A673 (cell line): ENCODE measurements around the gene CTSW. TPM values are rescaled to one million over a fixed set of nuclear protein-coding genes. Genes with fewer than 3 reads are reported as not detected.

ENCODE experiments used
- BruUV-seq: library from RNA; stranded (reverse); fragments of 400-500 nt; replicated peaks from 2 replicates; lab custom pipeline; 2021; lab: Mats Ljungman, UMichigan
- CTCF ChIA-PET: fragments of 300-600 bp; sonication (Branson Sonifier 250); formaldehyde crosslinking; loops from one replicate; lab custom pipeline; 2022; ENCODE audit warnings: antibody characterized with exemption; lab: Charles Lee
- POLR2A ChIA-PET: fragments of 300-600 bp; sonication (Branson Sonifier 250); formaldehyde crosslinking; loops from one replicate; lab custom pipeline; 2022; ENCODE audit warnings: antibody characterized with exemption; ENCODE audit not compliant: low non-redundant PET; lab: Charles Lee
- DNase-seq: peaks from one replicate; pipeline ENCODE4 v3.0.0-alpha.2; 2015; ENCODE audit warnings: low spot score
- H3K27ac ChIP-seq: fragments of 200-600 bp; sonication (generic); 2 replicates; pipeline ENCODE4 v1.5.1; 2016; ENCODE audit warnings: mixed run types, low read depth, mild to moderate bottlenecking, mixed read lengths, antibody characterized with exemption, low read length; ENCODE audit not compliant: poor library complexity, severe bottlenecking
- H3K27me3 ChIP-seq: fragments of 200-600 bp; sonication (generic); replicated peaks from 2 replicates; pipeline ENCODE4 v1.6.1; 2017; ENCODE audit warnings: mixed run types, low read depth, mild to moderate bottlenecking, mixed read lengths, antibody characterized with exemption, low read length; ENCODE audit not compliant: insufficient read depth, poor library complexity
- H3K36me3 ChIP-seq: fragments of 200-600 bp; sonication (generic); 2 replicates; pipeline ENCODE4 v1.6.1; 2016; ENCODE audit warnings: mixed run types, mild to moderate bottlenecking, mixed read lengths, antibody characterized with exemption, low read length; ENCODE audit not compliant: insufficient read depth, poor library complexity, severe bottlenecking
- H3K4me1 ChIP-seq: fragments of 200-600 bp; sonication (generic); 2 replicates; pipeline ENCODE4 v1.6.1; 2017; ENCODE audit warnings: mixed run types, mild to moderate bottlenecking, mixed read lengths, antibody characterized with exemption, low read length; ENCODE audit not compliant: insufficient read depth, poor library complexity, severe bottlenecking
- H3K4me3 ChIP-seq: fragments of 200-600 bp; sonication (generic); 2 replicates; pipeline ENCODE4 v1.5.1; 2016; ENCODE audit warnings: low read depth, mixed run types, mild to moderate bottlenecking, mixed read lengths, low read length; ENCODE audit not compliant: poor library complexity, severe bottlenecking
- H3K9me3 ChIP-seq: fragments of 200-600 bp; sonication (generic); 2 replicates; pipeline ENCODE4 v1.6.1; 2016; ENCODE audit warnings: mixed run types, low read depth, mild to moderate bottlenecking, mixed read lengths, antibody characterized with exemption, low read length; ENCODE audit not compliant: poor library complexity, severe bottlenecking
- EZH2 ChIP-seq: fragments of 200-600 bp; sonication (generic); IDR thresholded peaks from 2 replicates; pipeline ENCODE4 v1.6.1; 2017; ENCODE audit warnings: borderline replicate concordance, low read depth, mild to moderate bottlenecking, mixed read lengths, antibody characterized with exemption, low read length; ENCODE audit not compliant: poor library complexity, severe bottlenecking
- intact Hi-C: fragments of 100-400 bp; cut with micrococcal nuclease; formaldehyde crosslinking; loops from one replicate; pipeline ENCODE4 v1.10.0; 2022; ENCODE audit not compliant: unreplicated experiment
- total RNA-seq: library from RNA; stranded (reverse); gene quantifications from 2 replicates; pipeline ENCODE4 v1.2.3, GENCODE V29; 2021
- TF ChIP-seq, protein P1 (sequence below): fragments of 300-800, 200-600 bp; sonication (generic); conservative IDR thresholded peaks from 2 replicates; pipeline ENCODE4 v1.5.1; 2017; ENCODE audit warnings: low read depth, mild to moderate bottlenecking, antibody characterized with exemption, low read length, moderate library complexity, mixed read lengths

Gene CTSW
- total RNA-seq, 1 experiment from 2014 or later: not detected

DNA sequence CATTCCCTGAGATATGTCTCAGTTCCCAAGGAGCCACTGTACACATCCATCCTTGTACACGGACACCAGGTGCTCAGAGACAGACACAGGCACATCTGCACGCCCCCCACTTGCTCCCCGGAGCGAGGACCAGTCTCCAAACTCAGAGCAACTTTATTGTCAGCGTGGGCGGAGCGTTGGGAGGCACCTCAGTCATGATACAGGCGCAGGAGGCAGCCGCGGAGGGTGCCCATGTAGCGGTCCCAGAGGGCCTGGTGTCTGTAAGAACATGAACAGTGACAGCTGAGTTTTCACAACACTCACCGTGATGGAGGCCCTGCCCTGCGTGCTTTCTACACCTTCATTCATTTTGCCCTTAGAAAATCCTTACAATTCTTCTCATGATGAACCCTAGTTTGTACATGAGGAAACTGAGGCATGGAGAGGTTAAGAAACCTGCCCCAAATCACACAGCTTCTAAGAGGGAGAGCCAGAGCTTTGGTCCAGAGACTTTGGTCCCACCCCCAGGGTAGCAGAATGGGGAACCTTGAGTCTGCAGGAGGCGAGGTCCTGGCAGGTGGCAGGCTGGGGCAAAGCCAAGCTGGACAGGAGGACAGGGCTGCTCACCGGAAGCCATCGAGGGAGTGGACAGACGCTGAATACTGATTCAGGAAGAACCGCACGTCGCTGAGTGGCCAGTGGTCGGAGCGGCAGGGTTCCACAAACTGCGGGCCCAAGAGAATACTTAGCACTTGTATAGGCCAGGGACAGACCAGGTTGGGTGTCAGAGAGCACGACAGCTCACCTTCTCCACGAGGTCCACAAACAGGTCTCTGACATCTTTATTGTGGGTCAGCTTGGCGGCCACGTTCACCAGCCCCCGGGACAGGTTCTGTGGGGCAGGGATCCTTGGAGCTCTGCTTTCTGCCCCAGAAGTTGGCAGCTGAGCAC is 4.4 kb downstream of the CTSW start:
- Histone ChIP-seq H3K27me3 (no peaks in the 10 kb centered on the region), H3K4me3 (no peak overlapping the region), H3K4me1 (peaks cover 8% of the 10 kb centered on the region), H3K36me3 (peaks cover 48% of the 10 kb centered on the region), H3K27ac (no peak overlapping the region), H3K9me3 (no peaks in the 10 kb centered on the region)
- TF ChIP-seq, protein P1, sequence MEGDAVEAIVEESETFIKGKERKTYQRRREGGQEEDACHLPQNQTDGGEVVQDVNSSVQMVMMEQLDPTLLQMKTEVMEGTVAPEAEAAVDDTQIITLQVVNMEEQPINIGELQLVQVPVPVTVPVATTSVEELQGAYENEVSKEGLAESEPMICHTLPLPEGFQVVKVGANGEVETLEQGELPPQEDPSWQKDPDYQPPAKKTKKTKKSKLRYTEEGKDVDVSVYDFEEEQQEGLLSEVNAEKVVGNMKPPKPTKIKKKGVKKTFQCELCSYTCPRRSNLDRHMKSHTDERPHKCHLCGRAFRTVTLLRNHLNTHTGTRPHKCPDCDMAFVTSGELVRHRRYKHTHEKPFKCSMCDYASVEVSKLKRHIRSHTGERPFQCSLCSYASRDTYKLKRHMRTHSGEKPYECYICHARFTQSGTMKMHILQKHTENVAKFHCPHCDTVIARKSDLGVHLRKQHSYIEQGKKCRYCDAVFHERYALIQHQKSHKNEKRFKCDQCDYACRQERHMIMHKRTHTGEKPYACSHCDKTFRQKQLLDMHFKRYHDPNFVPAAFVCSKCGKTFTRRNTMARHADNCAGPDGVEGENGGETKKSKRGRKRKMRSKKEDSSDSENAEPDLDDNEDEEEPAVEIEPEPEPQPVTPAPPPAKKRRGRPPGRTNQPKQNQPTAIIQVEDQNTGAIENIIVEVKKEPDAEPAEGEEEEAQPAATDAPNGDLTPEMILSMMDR: no peak
- TF ChIP-seq EZH2: no peak
- POLR2A ChIA-PET: interaction anchor here (0.9 kb wide), 1 partner anchor 18 kb away, joined by 13 read pairs; no protein-coding TSS in a partner anchor
- intact Hi-C loops: loop anchor here (1.0 kb wide), 1 partner anchor 105 kb away; no protein-coding TSS in a partner anchor
- no TSS peak for BruUV-seq
- DNase-seq: no peak
- CTCF ChIA-PET: interaction anchor here (0.6 to 2.3 kb wide), 10 partner anchors 10 to 946 kb away, joined by 3 to 16 read pairs (median 6); partner anchors contain the start of gene MUS81

DNA sequence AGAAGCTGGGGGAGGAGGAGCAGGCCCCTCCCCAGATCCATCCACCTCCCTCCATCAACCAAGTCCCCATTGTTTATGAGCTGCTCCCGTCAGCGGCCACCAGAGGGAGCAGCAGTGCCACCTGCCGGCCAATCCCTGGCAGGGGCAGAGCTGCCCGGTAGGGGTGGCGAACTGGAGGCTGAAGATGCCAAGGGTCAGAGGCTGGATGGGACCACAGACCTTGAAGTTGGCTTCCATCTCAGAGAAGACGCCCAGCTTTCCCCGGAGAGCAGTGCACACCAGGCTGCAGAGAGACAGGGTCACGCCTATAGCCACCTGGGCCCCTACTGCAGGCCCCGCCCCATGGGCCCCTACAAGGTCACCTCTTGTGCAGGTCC is 5.1 kb downstream of the CTSW start:
- DNase-seq: peak; percentile 84
- Histone ChIP-seq H3K4me1 (peaks cover 14% of the 10 kb centered on the region), H3K27ac (no peak overlapping the region), H3K9me3 (no peaks in the 10 kb centered on the region), H3K27me3 (no peaks in the 10 kb centered on the region), H3K4me3 (no peak overlapping the region), H3K36me3 (peaks cover 48% of the 10 kb centered on the region)
- TF ChIP-seq, protein P1: peak; percentile 100
- TF ChIP-seq EZH2: no peak
- BruUV-seq: no TSS peak
- ChIA-PET CTCF (interaction anchor here (0.6 to 2.3 kb wide), 11 partner anchors 11 to 946 kb away, joined by 3 to 16 read pairs (median 5); partner anchors contain the start of genes FOSL1 and MUS81), POLR2A (interaction anchor here (0.5 to 0.9 kb wide), 2 partner anchors 18 to 1536 kb away, joined by 3 to 13 read pairs; no protein-coding TSS in a partner anchor)
- intact Hi-C loops: loop anchor here (1.0 kb wide), 1 partner anchor 105 kb away; no protein-coding TSS in a partner anchor

DNA sequence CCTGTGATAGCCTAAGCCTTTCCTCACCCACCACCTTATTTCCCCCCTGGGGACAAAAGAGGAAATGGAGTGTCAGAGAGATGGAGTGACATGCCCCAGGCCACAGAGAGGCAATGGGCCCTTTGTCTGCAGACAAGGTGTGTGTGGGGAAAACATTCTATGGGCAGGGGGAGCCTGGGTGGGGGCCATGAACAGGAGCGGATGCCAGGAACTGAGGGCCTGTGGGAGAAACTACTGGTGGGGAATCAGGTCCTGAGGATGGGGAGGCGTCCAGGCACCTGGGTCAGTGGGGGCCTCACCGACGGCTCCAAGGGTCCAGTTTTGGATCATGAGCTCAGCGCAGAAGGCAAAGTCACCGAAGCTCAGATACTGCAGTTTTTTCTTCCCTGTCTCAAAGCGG is 5.6 kb downstream of the CTSW start:
- Histone ChIP-seq H3K9me3 (no peaks in the 10 kb centered on the region), H3K27me3 (no peaks in the 10 kb centered on the region), H3K4me3 (no peak overlapping the region), H3K36me3 (peaks cover 48% of the 10 kb centered on the region), H3K4me1 (peaks cover 20% of the 10 kb centered on the region), H3K27ac (no peak overlapping the region)
- ChIA-PET CTCF (interaction anchor here (0.6 to 2.3 kb wide), 9 partner anchors 11 to 179 kb away, joined by 3 to 16 read pairs (median 6); partner anchors contain the start of genes FOSL1 and MUS81), POLR2A (interaction anchor here (0.5 to 0.9 kb wide), 2 partner anchors 17 to 1536 kb away, joined by 3 to 13 read pairs; no protein-coding TSS in a partner anchor)
- BruUV-seq: no TSS peak
- intact Hi-C loops: no loop called here
- DNase-seq: no peak
- no peak for TF ChIP-seq EZH2
- TF ChIP-seq, protein P1: no peak
